ENCODE data around the gene ST3GAL3. TPM values are rescaled to one million over a fixed set of nuclear protein-coding genes. Genes with fewer than 3 reads are reported as not detected.
A peak's percentile ranks its signal among the peaks of the same experiment; 100 is the strongest.

ST3GAL3 gene
- total and polyA plus RNA-seq, 7 donors, result 7.2 to 31.4 (median 21.3) TPM

- TF ChIP-seq EP300 (IDR thresholded peaks at IDR 0.05) (peak in 1 of 4 donors; percentile 45), POLR2AphosphoS5 (IDR thresholded peaks at IDR 0.05) (no peak)
- no peaks in the 10 kb centered on the region for H3K9me3 ChIP-seq
- DNase-seq, result no peak
- no peak overlapping the region for H3K4me3 ChIP-seq
- no peaks in the 10 kb centered on the region for H3K4me1 ChIP-seq
- no peaks in the 10 kb centered on the region for H3K36me3 ChIP-seq
- WGBS, 2 donors, result 89 to 95% methylated on average over 5 of the region's 5 CpGs
- intact Hi-C loops (cut with DNase I), result loop anchor here (2.0 kb wide), 1 partner anchor 14 kb away; no protein-coding TSS in a partner anchor
- no peak overlapping the region for H3K27ac ChIP-seq
- H3K27me3 ChIP-seq, result no peaks in the 10 kb centered on the region
Observed at GRCh38 chr1:43880604-43881003, 173.3 kb downstream of the ST3GAL3 start.

- Histone ChIP-seq H3K27me3 (no peaks in the 10 kb centered on the region), H3K4me1 (no peaks in the 10 kb centered on the region), H3K9me3 (no peaks in the 10 kb centered on the region), H3K4me3 (no peak overlapping the region), H3K36me3 (no peaks in the 10 kb centered on the region), H3K27ac (no peak overlapping the region)
- intact Hi-C loops (cut with DNase I), result loop anchor here (2.0 kb wide), 1 partner anchor 13 kb away; no protein-coding TSS in a partner anchor
- TF ChIP-seq POLR2AphosphoS5 (IDR thresholded peaks at IDR 0.05) (no peak), POLR2A (IDR thresholded peaks at IDR 0.05) (no peak), EP300 (IDR thresholded peaks at IDR 0.05) (no peak), CTCF (IDR thresholded peaks at IDR 0.05) (no peak)
- WGBS, 2 donors, result 71 to 87% methylated on average over 4 of the region's 4 CpGs
- DNase-seq, result no peak
Observed at GRCh38 chr1:43881415-43881814, 174.1 kb downstream of the ST3GAL3 start.

DNA sequence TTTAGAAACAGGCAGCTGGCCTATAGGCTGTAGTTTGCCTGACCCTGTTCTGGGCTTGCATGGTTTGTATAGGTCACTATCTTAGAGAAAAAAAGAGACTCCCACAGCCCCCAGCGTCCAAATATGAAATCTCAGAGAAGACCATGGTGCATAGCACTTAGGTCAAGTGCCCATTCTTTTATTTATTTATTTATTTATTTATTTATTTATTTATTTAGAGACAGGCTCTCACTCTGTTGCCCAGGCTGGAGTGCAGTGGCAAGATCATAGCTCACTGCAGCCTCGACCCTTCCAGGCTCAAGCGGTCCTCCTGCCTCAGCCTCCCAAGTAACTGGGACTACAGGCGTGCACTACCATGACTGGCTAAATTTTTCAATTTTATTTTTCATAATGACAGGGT is 175.4 kb downstream of the ST3GAL3 start:
- no peak for DNase-seq
- intact Hi-C loops (cut with DNase I), result no loop called here
- no peaks in the 10 kb centered on the region for H3K27me3 ChIP-seq
- no peaks in the 10 kb centered on the region for H3K36me3 ChIP-seq
- no peak overlapping the region for H3K27ac ChIP-seq
- H3K4me1 ChIP-seq, result no peaks in the 10 kb centered on the region
- TF ChIP-seq CTCF (IDR thresholded peaks at IDR 0.05) (no peak), POLR2AphosphoS5 (IDR thresholded peaks at IDR 0.05) (no peak), POLR2A (IDR thresholded peaks at IDR 0.05) (no peak), EP300 (IDR thresholded peaks at IDR 0.05) (no peak)
- no peak overlapping the region for H3K4me3 ChIP-seq
- no peaks in the 10 kb centered on the region for H3K9me3 ChIP-seq
- WGBS, 2 donors, result 85 to 92% methylated on average over 4 of the region's 4 CpGs

GRCh38 chr1:43883321-43883720 is 176.0 kb downstream of the ST3GAL3 start:
- no peak for TF ChIP-seq POLR2AphosphoS5 (IDR thresholded peaks at IDR 0.05)

DNA sequence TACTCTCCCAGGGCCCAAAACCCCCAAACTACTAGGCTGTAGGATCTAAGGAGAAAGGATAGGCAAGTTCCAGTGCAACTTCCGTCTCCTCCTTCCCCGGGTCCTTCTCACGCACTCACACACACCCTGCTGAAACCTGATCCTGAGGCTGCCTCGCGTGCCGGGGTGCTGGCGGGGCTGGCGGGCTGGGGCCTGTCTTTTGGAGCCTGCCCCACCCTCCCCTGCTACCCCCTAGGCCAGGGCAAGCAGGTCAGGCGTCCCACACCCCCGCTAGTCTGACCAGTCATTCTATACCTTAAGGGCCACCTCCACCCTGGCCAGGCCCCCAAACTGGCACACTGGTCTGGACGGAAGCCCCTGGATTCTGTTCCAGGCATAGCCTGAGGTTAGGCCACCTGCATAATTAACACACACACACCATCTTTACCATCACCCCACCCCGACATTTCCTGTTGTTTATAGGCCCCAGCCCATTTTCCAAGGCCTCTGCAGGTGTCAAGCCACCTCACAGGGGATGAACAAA is 178.0 kb downstream of the ST3GAL3 start:
- WGBS, 2 donors, result 24 to 74% methylated on average over 12 of the region's 12 CpGs

More at GRCh38 chr1:43883321-43883720, 176.0 kb downstream of the ST3GAL3 start:
- 45 to 79% methylated on average over 4 of the region's 4 CpGs for WGBS, 2 donors
- H3K36me3 ChIP-seq, result no peaks in the 10 kb centered on the region
- no peak overlapping the region for H3K27ac ChIP-seq
- no peak for DNase-seq
- intact Hi-C loops (cut with DNase I), result no loop called here
- no peaks in the 10 kb centered on the region for H3K27me3 ChIP-seq
- no peaks in the 10 kb centered on the region for H3K9me3 ChIP-seq
- no peaks in the 10 kb centered on the region for H3K4me1 ChIP-seq
- H3K4me3 ChIP-seq, result no peak overlapping the region

More for the DNA sequence above, 178.0 kb downstream of the ST3GAL3 start:
- H3K4me1 ChIP-seq, result no peaks in the 10 kb centered on the region
- intact Hi-C loops (cut with DNase I), result no loop called here
- H3K36me3 ChIP-seq, result no peaks in the 10 kb centered on the region
- H3K9me3 ChIP-seq, result no peaks in the 10 kb centered on the region
- no peak overlapping the region for H3K27ac ChIP-seq
- DNase-seq, result no peak
- no peak overlapping the region for H3K4me3 ChIP-seq
- H3K27me3 ChIP-seq, result no peaks in the 10 kb centered on the region
- no peak for TF ChIP-seq POLR2AphosphoS5 (IDR thresholded peaks at IDR 0.05)
- no peak for TF ChIP-seq EP300 (IDR thresholded peaks at IDR 0.05)
- no peak for TF ChIP-seq CTCF (IDR thresholded peaks at IDR 0.05)
- no peak for TF ChIP-seq POLR2A (IDR thresholded peaks at IDR 0.05)
